Panc1 (cell line): Measurements from ENCODE around the gene LDB2.

Experiments used
- CTCF ChIP-seq: fragments of 450-650 bp; IDR thresholded peaks from 2 replicates; pipeline ENCODE4 v1.5.1; 2017; ENCODE audit warnings: mild to moderate bottlenecking
- POLR2AphosphoS5 ChIP-seq: IDR thresholded peaks from 2 replicates; pipeline ENCODE4 v1.6.1; 2012; ENCODE audit warnings: mild to moderate bottlenecking, low read depth, low read length, moderate library complexity

GRCh38 chr4:16707874-16708273, 190.6 kb downstream of the LDB2 start:
- TF ChIP-seq POLR2AphosphoS5: no peak
- no peak for TF ChIP-seq CTCF
